H9 (cell line): ENCODE data around the gene METTL9. TPM values are rescaled to one million over a fixed set of nuclear protein-coding genes. Genes with fewer than 3 reads are reported as not detected.
A peak's percentile ranks its signal among the peaks of the same experiment; 100 is the strongest.

Experiments
- DNase-seq: peaks from one replicate; pipeline ENCODE4 v3.0.0-alpha.2; 2017
- H2AFZ ChIP-seq: one replicate; pipeline ENCODE4 v1.6.1; 2013; ENCODE audit warnings: mild to moderate bottlenecking, low read length, control low read depth, moderate library complexity
- H2AK5ac ChIP-seq: 2 replicates; pipeline ENCODE4 v1.6.1; 2013; ENCODE audit warnings: low read length, control low read depth, mixed read lengths; ENCODE audit not compliant: insufficient read length
- H2BK120ac ChIP-seq: one replicate; pipeline ENCODE4 v1.6.1; 2013; ENCODE audit warnings: low read depth, mild to moderate bottlenecking, low read length, control low read depth, inconsistent platforms; ENCODE audit not compliant: poor library complexity, severe bottlenecking
- H2BK12ac ChIP-seq: 2 replicates; pipeline ENCODE4 v1.6.1; 2013; ENCODE audit warnings: low read length, control low read depth, mixed read lengths, low read depth; ENCODE audit not compliant: insufficient read length
- H2BK15ac ChIP-seq: 2 replicates; pipeline ENCODE4 v1.6.1; 2013; ENCODE audit warnings: low read depth, low read length, control low read depth
- H2BK20ac ChIP-seq: one replicate; pipeline ENCODE4 v1.6.1; 2013; ENCODE audit warnings: low read depth, mild to moderate bottlenecking, low read length, control low read depth, inconsistent platforms; ENCODE audit not compliant: poor library complexity, severe bottlenecking
- H2BK5ac ChIP-seq: 2 replicates; pipeline ENCODE4 v1.6.1; 2013; ENCODE audit warnings: low read length, control low read depth, mixed read lengths; ENCODE audit not compliant: insufficient read length
- H3K14ac ChIP-seq: 2 replicates; pipeline ENCODE4 v1.6.1; 2013; ENCODE audit warnings: low read length, control low read depth; ENCODE audit not compliant: insufficient read depth
- H3K18ac ChIP-seq: 2 replicates; pipeline ENCODE4 v1.6.1; 2013; ENCODE audit warnings: low read depth, mild to moderate bottlenecking, mixed read lengths, low read length, control low read depth; ENCODE audit not compliant: insufficient read length
- H3K23ac ChIP-seq: 2 replicates; pipeline ENCODE4 v1.6.1; 2013; ENCODE audit warnings: low read length, control low read depth, mixed read lengths, low read depth; ENCODE audit not compliant: insufficient read length
- H3K23me2 ChIP-seq: 2 replicates; pipeline ENCODE4 v1.6.1; 2013; ENCODE audit warnings: low read depth, mild to moderate bottlenecking, mixed read lengths, low read length, control low read depth; ENCODE audit not compliant: insufficient read length, poor library complexity, severe bottlenecking
- H3K27ac ChIP-seq: 2 replicates; pipeline ENCODE4 v1.5.1; 2013; ENCODE audit warnings: low read length, control low read depth, mixed read lengths, low read depth; ENCODE audit not compliant: insufficient read length
- H3K27me3 ChIP-seq: 2 replicates; pipeline ENCODE4 v1.6.1; 2013; ENCODE audit warnings: low read length, control low read depth, inconsistent platforms; ENCODE audit not compliant: insufficient read depth
- H3K4ac ChIP-seq: 2 replicates; pipeline ENCODE4 v1.6.1; 2013; ENCODE audit warnings: low read depth, mild to moderate bottlenecking, control low read depth, inconsistent platforms, low read length, moderate library complexity
- H3K4me1 ChIP-seq: 2 replicates; pipeline ENCODE4 v1.6.1; 2013; ENCODE audit warnings: low read length, control low read depth, inconsistent platforms; ENCODE audit not compliant: insufficient read depth
- H3K4me2 ChIP-seq: 2 replicates; pipeline ENCODE4 v1.6.1; 2013; ENCODE audit warnings: low read length, control low read depth, mixed read lengths; ENCODE audit not compliant: insufficient read length, insufficient read depth
- H3K56ac ChIP-seq: 2 replicates; pipeline ENCODE4 v1.6.1; 2013; ENCODE audit warnings: low read depth, mild to moderate bottlenecking, mixed read lengths, low read length, control low read depth; ENCODE audit not compliant: insufficient read length
- H3K79me1 ChIP-seq: 2 replicates; pipeline ENCODE4 v1.6.1; 2013; ENCODE audit warnings: low read depth, mild to moderate bottlenecking, moderate library complexity, low read length, control low read depth, inconsistent platforms; ENCODE audit not compliant: insufficient read depth, poor library complexity, severe bottlenecking
- H3K79me2 ChIP-seq: 2 replicates; pipeline ENCODE4 v1.6.1; 2013; ENCODE audit warnings: low read length, control low read depth, inconsistent platforms; ENCODE audit not compliant: insufficient read depth
- H3K9ac ChIP-seq: 2 replicates; pipeline ENCODE4 v1.6.1; 2013; ENCODE audit warnings: low read length, control low read depth, mixed read lengths; ENCODE audit not compliant: insufficient read length; ENCODE audit errors: extremely low read depth
- H3K9me3 ChIP-seq: one replicate; pipeline ENCODE4 v1.6.1; 2013; ENCODE audit warnings: low read depth, low read length, inconsistent platforms; ENCODE audit not compliant: control insufficient read depth
- H3T11ph ChIP-seq: one replicate; pipeline ENCODE4 v1.6.1; 2013; ENCODE audit warnings: mild to moderate bottlenecking, low read length, control low read depth, inconsistent platforms
- H4K20me1 ChIP-seq: one replicate; pipeline ENCODE4 v1.6.1; 2013; ENCODE audit not compliant: control insufficient read depth, insufficient read length, insufficient read depth
- H4K5ac ChIP-seq: 2 replicates; pipeline ENCODE4 v1.6.1; 2013; ENCODE audit warnings: low read depth, mild to moderate bottlenecking, mixed read lengths, low read length, control low read depth; ENCODE audit not compliant: insufficient read length
- H4K8ac ChIP-seq: replicated peaks from 2 replicates; pipeline ENCODE4 v1.6.1; 2013; ENCODE audit warnings: low read length, control low read depth, mixed read lengths, low read depth; ENCODE audit not compliant: insufficient read length
- H4K91ac ChIP-seq: 2 replicates; pipeline ENCODE4 v1.6.1; 2013; ENCODE audit warnings: low read depth, mild to moderate bottlenecking, moderate library complexity, mixed read lengths, low read length, control low read depth; ENCODE audit not compliant: insufficient read length
- H3K27ac Mint-ChIP-seq, 3 experiments: 2 replicates in 2 of 3; 3 replicates in 1 of 3; pipeline ENCODE4 v1.8.0; 2020 to 2021; ENCODE audit warnings: mixed read lengths in 3 of 3, mild to moderate bottlenecking in 1 of 3, moderate library complexity in 1 of 3
- H3K27me3 Mint-ChIP-seq: 2 replicates; pipeline ENCODE4 v1.8.0; 2021; ENCODE audit warnings: low read depth, mild to moderate bottlenecking, moderate library complexity, mixed read lengths
- H3K36me3 Mint-ChIP-seq, 3 experiments: 2 replicates in 2 of 3; 3 replicates in 1 of 3; pipeline ENCODE4 v1.8.0; 2020 to 2021; ENCODE audit warnings: low read depth in 3 of 3, mixed read lengths in 3 of 3; ENCODE audit not compliant: insufficient read depth in 1 of 3
- H3K4me1 Mint-ChIP-seq, 2 experiments: 2 replicates each; pipeline ENCODE4 v1.8.0; 2020; ENCODE audit warnings: mixed read lengths in 2 of 2
- H3K4me3 Mint-ChIP-seq, 2 experiments: 2 replicates in 1 of 2; 3 replicates in 1 of 2; pipeline ENCODE4 v1.8.0; 2020 to 2021; ENCODE audit warnings: mild to moderate bottlenecking in 2 of 2, mixed read lengths in 2 of 2, moderate library complexity in 1 of 2
- H3K9me3 Mint-ChIP-seq, 2 experiments: 2 replicates in 1 of 2; 3 replicates in 1 of 2; pipeline ENCODE4 v1.8.0; 2020; ENCODE audit warnings: mild to moderate bottlenecking in 2 of 2, mixed read lengths in 2 of 2, moderate library complexity in 1 of 2
- CTCF ChIP-seq: fragments of 200-600 bp; sonication (generic); conservative IDR thresholded peaks from 3 replicates; pipeline ENCODE4 v1.8.0; 2021; ENCODE audit warnings: antibody characterized with exemption, mild to moderate bottlenecking
- WGBS: extraction: QIAGEN DNeasy Blood & Tissue Kit; methylation state at CpG from one replicate; pipeline ENCODE4 v1.1.7; 2013; ENCODE audit warnings: missing lambda C conversion rate, low lambda C conversion rate, mixed read lengths; ENCODE audit not compliant: insufficient read length; ENCODE audit errors: extremely low coverage; 5-methylcytosine and 5-hydroxymethylcytosine counted together
- total RNA-seq: library from RNA; stranded (reverse); gene quantifications from 2 replicates; pipeline ENCODE4 v1.2.1, GENCODE V29; 2021

Gene METTL9
- total RNA-seq, 1 experiment from 2014 or later = 108 TPM

- H3K56ac ChIP-seq = no peak overlapping the region
- H2AK5ac ChIP-seq = no peak overlapping the region
- H2AFZ ChIP-seq = no peak overlapping the region
- H2BK5ac ChIP-seq = no peak overlapping the region
- H2BK12ac ChIP-seq = no peak overlapping the region
- Mint-ChIP-seq H3K27ac (peak overlapping the region in 1 of 3 experiments; percentile 57; a peak in 3 of 7 replicates), H3K4me3 (no peak overlapping the region; a peak in 1 of 5 replicates), H3K36me3 (peaks cover 4% of the 10 kb centered on the region in 3 experiments; a peak in 5 of 7 replicates), H3K4me1 (peaks cover 51 to 53% of the 10 kb centered on the region in 2 experiments), H3K9me3 (no peaks in the 10 kb centered on the region), H3K27me3 (no peaks in the 10 kb centered on the region)
- no peak overlapping the region for H2BK120ac ChIP-seq
- no peak overlapping the region for H3K9ac ChIP-seq
- no peak overlapping the region for H2BK20ac ChIP-seq
- H3K9me3 ChIP-seq = no peaks in the 10 kb centered on the region
- H3K27me3 ChIP-seq = no peaks in the 10 kb centered on the region
- no peak overlapping the region for H3K23ac ChIP-seq
- H4K8ac ChIP-seq = no peak overlapping the region
- H3K23me2 ChIP-seq = no peaks in the 10 kb centered on the region
- TF ChIP-seq CTCF = no peak
- peaks cover 16% of the 10 kb centered on the region for H3K79me1 ChIP-seq
- H3K4me1 ChIP-seq = peaks cover 14% of the 10 kb centered on the region
- H2BK15ac ChIP-seq = no peak overlapping the region
- H3K14ac ChIP-seq = no peak overlapping the region
- H3K79me2 ChIP-seq = peaks cover 38% of the 10 kb centered on the region
- H4K20me1 ChIP-seq = no peaks in the 10 kb centered on the region
- DNase-seq = no peak
- no peak overlapping the region for H3K27ac ChIP-seq
- no CpG with 5 or more reads among the region's 3 CpGs for WGBS
- no peak overlapping the region for H4K5ac ChIP-seq
- no peak overlapping the region for H4K91ac ChIP-seq
- no peak overlapping the region for H3K4ac ChIP-seq
- H3K4me2 ChIP-seq = no peak overlapping the region
- no peak overlapping the region for H3K18ac ChIP-seq
- no peak overlapping the region for H3T11ph ChIP-seq
Observed at GRCh38 chr16:21608639-21609328, 9.4 kb downstream of the METTL9 start.
